Measurements from ENCODE around the gene HEXA. TPM values are rescaled to one million over a fixed set of nuclear protein-coding genes. Genes with fewer than 3 reads are reported as not detected.

HEXA gene
- total RNA-seq, 1 donor from 2014 or later = 145 TPM

GRCh38 chr15:72404841-72405240, 29.0 kb upstream of the HEXA start:
- Histone ChIP-seq H3K79me2 (ENCODE audit: insufficient read depth, low read length) (no peaks in the 10 kb centered on the region), H3K4me3 (ENCODE audit: insufficient read depth, low read depth, low read length) (no peak overlapping the region), H4K20me1 (ENCODE audit: insufficient read depth, low read length) (no peaks in the 10 kb centered on the region), H2AFZ (ENCODE audit: low read depth, low read length) (no peak overlapping the region), H3K27ac (ENCODE audit: low read depth, low read length) (no peak overlapping the region), H3K4me1 (ENCODE audit: insufficient read depth, low read length) (no peaks in the 10 kb centered on the region), H3K27me3 (ENCODE audit: insufficient read depth, low read length) (peaks cover 40% of the 10 kb centered on the region), H3K36me3 (ENCODE audit: insufficient read depth, low read length) (no peaks in the 10 kb centered on the region), H3K9me3 (ENCODE audit: insufficient read depth, low read depth, low read length) (no peaks in the 10 kb centered on the region), H3K4me2 (ENCODE audit: low read length) (no peak overlapping the region), H3K9ac (ENCODE audit: low read length) (no peak overlapping the region)
- no peak for FAIRE-seq
- Mint-ChIP-seq H3K9me3 (ENCODE audit: unreplicated experiment) (peaks cover 5% of the 10 kb centered on the region), H3K4me3 (ENCODE audit: unreplicated experiment) (no peak overlapping the region), H3K27me3 (ENCODE audit: low read depth, unreplicated experiment) (peaks cover 63% of the 10 kb centered on the region), H3K27ac (ENCODE audit: unreplicated experiment) (no peak overlapping the region), H3K4me1 (ENCODE audit: low read depth, unreplicated experiment) (no peaks in the 10 kb centered on the region), H3K36me3 (ENCODE audit: low read depth, unreplicated experiment) (no peaks in the 10 kb centered on the region)
- no peak for TF ChIP-seq CTCF (IDR thresholded peaks at IDR 0.05; ENCODE audit: insufficient read depth, low read depth, low read length)
- TF ChIP-seq EZH2 (IDR thresholded peaks at IDR 0.05; ENCODE audit: insufficient read depth, low read length) = no peak
- DNase-seq (ENCODE audit: low read depth) = no peak

- Histone ChIP-seq H3K4me2 (ENCODE audit: low read length) (no peak overlapping the region), H3K79me2 (ENCODE audit: insufficient read depth, low read length) (no peaks in the 10 kb centered on the region), H3K4me3 (ENCODE audit: insufficient read depth, low read depth, low read length) (no peak overlapping the region), H3K9ac (ENCODE audit: low read length) (no peak overlapping the region), H4K20me1 (ENCODE audit: insufficient read depth, low read length) (no peaks in the 10 kb centered on the region), H3K36me3 (ENCODE audit: insufficient read depth, low read length) (no peaks in the 10 kb centered on the region), H3K4me1 (ENCODE audit: insufficient read depth, low read length) (no peaks in the 10 kb centered on the region), H3K27ac (ENCODE audit: low read depth, low read length) (no peak overlapping the region), H2AFZ (ENCODE audit: low read depth, low read length) (no peak overlapping the region), H3K9me3 (ENCODE audit: insufficient read depth, low read depth, low read length) (no peaks in the 10 kb centered on the region), H3K27me3 (ENCODE audit: insufficient read depth, low read length) (peaks cover 43% of the 10 kb centered on the region)
- Mint-ChIP-seq H3K4me1 (ENCODE audit: low read depth, unreplicated experiment) (no peaks in the 10 kb centered on the region), H3K27me3 (ENCODE audit: low read depth, unreplicated experiment) (peaks cover 63% of the 10 kb centered on the region), H3K4me3 (ENCODE audit: unreplicated experiment) (no peak overlapping the region), H3K9me3 (ENCODE audit: unreplicated experiment) (peaks cover 5% of the 10 kb centered on the region), H3K36me3 (ENCODE audit: low read depth, unreplicated experiment) (no peaks in the 10 kb centered on the region), H3K27ac (ENCODE audit: unreplicated experiment) (no peak overlapping the region)
- TF ChIP-seq EZH2 (IDR thresholded peaks at IDR 0.05; ENCODE audit: insufficient read depth, low read length) (no peak), CTCF (IDR thresholded peaks at IDR 0.05; ENCODE audit: insufficient read depth, low read depth, low read length) (no peak)
- DNase-seq (ENCODE audit: low read depth) (no peak), FAIRE-seq (no peak)
Observed at GRCh38 chr15:72404356-72404755, 28.5 kb upstream of the HEXA start.

DNA sequence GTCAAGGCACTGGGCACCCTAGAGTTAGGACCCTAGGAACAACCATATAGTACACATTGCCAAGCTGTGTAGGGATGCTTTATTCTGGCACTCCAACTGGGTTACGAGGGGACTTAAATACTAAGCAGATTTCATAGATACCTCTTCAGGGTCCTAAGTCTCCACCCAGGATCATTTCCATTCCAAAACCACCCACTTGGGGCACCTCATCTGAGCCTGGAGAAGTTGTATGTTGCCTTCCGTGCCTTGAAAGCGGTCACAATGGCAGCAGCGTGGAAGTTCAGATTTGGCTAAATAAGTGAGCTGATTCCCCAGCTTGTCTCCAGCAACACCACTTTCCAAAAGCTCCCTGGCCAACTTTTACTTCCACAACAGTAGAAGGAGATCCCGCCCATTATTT, 26.9 kb upstream of the HEXA start:
- H3K4me1 ChIP-seq (ENCODE audit: insufficient read depth, low read length) = no peaks in the 10 kb centered on the region
- H3K79me2 ChIP-seq (ENCODE audit: insufficient read depth, low read length) = no peaks in the 10 kb centered on the region
- Mint-ChIP-seq H3K4me3 (ENCODE audit: unreplicated experiment) (no peak overlapping the region), H3K36me3 (ENCODE audit: low read depth, unreplicated experiment) (no peaks in the 10 kb centered on the region), H3K9me3 (ENCODE audit: unreplicated experiment) (peaks cover 8% of the 10 kb centered on the region), H3K27me3 (ENCODE audit: low read depth, unreplicated experiment) (peaks cover 66% of the 10 kb centered on the region), H3K27ac (ENCODE audit: unreplicated experiment) (no peak overlapping the region), H3K4me1 (ENCODE audit: low read depth, unreplicated experiment) (no peaks in the 10 kb centered on the region)
- TF ChIP-seq CTCF (IDR thresholded peaks at IDR 0.05; ENCODE audit: insufficient read depth, low read depth, low read length) (no peak), EZH2 (IDR thresholded peaks at IDR 0.05; ENCODE audit: insufficient read depth, low read length) (no peak)
- H3K9me3 ChIP-seq (ENCODE audit: insufficient read depth, low read depth, low read length) = no peaks in the 10 kb centered on the region
- H3K4me2 ChIP-seq (ENCODE audit: low read length) = no peak overlapping the region
- no peak overlapping the region for H3K27ac ChIP-seq (ENCODE audit: low read depth, low read length)
- H3K9ac ChIP-seq (ENCODE audit: low read length) = no peak overlapping the region
- peaks cover 40% of the 10 kb centered on the region for H3K27me3 ChIP-seq (ENCODE audit: insufficient read depth, low read length)
- FAIRE-seq (no peak), DNase-seq (ENCODE audit: low read depth) (no peak)
- H2AFZ ChIP-seq (ENCODE audit: low read depth, low read length) = no peak overlapping the region
- no peaks in the 10 kb centered on the region for H3K36me3 ChIP-seq (ENCODE audit: insufficient read depth, low read length)
- no peaks in the 10 kb centered on the region for H4K20me1 ChIP-seq (ENCODE audit: insufficient read depth, low read length)
- no peak overlapping the region for H3K4me3 ChIP-seq (ENCODE audit: insufficient read depth, low read depth, low read length)

All from astrocyte (in vitro differentiated cells and primary cell).